Keratinocyte (primary cell): ENCODE data around the gene FBXW2.

Experiments used
- CTCF ChIP-seq, 3 experiments: IDR thresholded peaks in 1 of 3; conservative IDR thresholded peaks in 1 of 3; optimal IDR thresholded peaks in 1 of 3; 2 replicates in 2 of 3; 3 replicates in 1 of 3; pipeline versions ENCODE3 to v1.5.1; 2011; ENCODE audit warnings: low read length in 3 of 3, mild to moderate bottlenecking in 3 of 3, moderate library complexity in 2 of 3, control low read depth in 1 of 3, inconsistent platforms in 1 of 3; ENCODE audit not compliant: insufficient read depth in 2 of 3; ENCODE audit errors: extremely low read depth in 1 of 3
- EZH2 ChIP-seq: IDR thresholded peaks from one replicate; pipeline ENCODE4 v1.6.1; 2012; ENCODE audit warnings: inconsistent platforms, mild to moderate bottlenecking, low read length, moderate library complexity

- TF ChIP-seq CTCF (optimal IDR thresholded peaks at IDR 0.05 in 1 of 3, IDR thresholded peaks at IDR 0.05 in 1 of 3, conservative IDR thresholded peaks at IDR 0.05 in 1 of 3; ENCODE audit: extremely low read depth in 1 of 3, insufficient read depth in 2 of 3, low read length in 3 of 3) (no peak), EZH2 (no peak)
These were observed 47.9 kb downstream of the FBXW2 start for GRCh38 chr9:120745278-120745677.
